Endothelial cell of umbilical vein (primary cell): ENCODE measurements around the gene ANKRD60. TPM values are rescaled to one million over a fixed set of nuclear protein-coding genes. Genes with fewer than 3 reads are reported as not detected.

Source experiments
- BruUV-seq: library from RNA; stranded (reverse); fragments of 400-500 nt; replicated peaks from 2 replicates; lab custom pipeline; 2021; lab: Mats Ljungman, UMichigan
- CTCF ChIA-PET: fragments of 300-600, 350-600 bp; sonication (Branson Sonifier 250); formaldehyde crosslinking; loops from one replicate; lab custom pipeline; 2021; ENCODE audit warnings: antibody characterized with exemption, inconsistent platforms; lab: Charles Lee
- POLR2A ChIA-PET: fragments of 300-600, 350-600 bp; sonication (Branson Sonifier 250); formaldehyde crosslinking; loops from one replicate; lab custom pipeline; 2021; ENCODE audit warnings: antibody characterized with exemption, inconsistent platforms; lab: Charles Lee
- DNase-seq: peaks from one replicate; pipeline ENCODE4 v3.0.0-alpha.2; 2011; ENCODE audit warnings: low read depth, low spot score
- FAIRE-seq: peaks from 2 replicates; lab custom pipeline; 2011; peaks lifted over from hg19 to GRCh38; lab: Jason Lieb, UNC
- H2AFZ ChIP-seq: 2 replicates; pipeline ENCODE4 v1.6.0; 2012; ENCODE audit warnings: low read depth, low read length, control low read depth, inconsistent platforms
- H3K27ac ChIP-seq: 2 replicates; pipeline ENCODE4 v1.5.1; 2011; ENCODE audit warnings: low read depth, mild to moderate bottlenecking, control low read depth, low read length, moderate library complexity; ENCODE audit not compliant: insufficient read depth
- H3K27me3 ChIP-seq, 2 experiments: 2 replicates each; pipeline versions ENCODE4 v1.6.0 to v1.6.1; 2011; ENCODE audit warnings: low read length in 2 of 2, mixed read lengths in 1 of 2; ENCODE audit not compliant: control insufficient read depth in 2 of 2, insufficient read depth in 2 of 2
- H3K36me3 ChIP-seq, 2 experiments: 2 replicates in 1 of 2; 3 replicates in 1 of 2; pipeline ENCODE4 v1.5.1; 2011; ENCODE audit warnings: low read length in 2 of 2, mild to moderate bottlenecking in 1 of 2, moderate library complexity in 1 of 2; ENCODE audit not compliant: control insufficient read depth in 2 of 2, insufficient read depth in 2 of 2; ENCODE audit errors: extremely low read depth in 1 of 2
- H3K4me1 ChIP-seq: 3 replicates; pipeline ENCODE4 v1.5.1; 2011; ENCODE audit warnings: mild to moderate bottlenecking, low read length; ENCODE audit not compliant: control insufficient read depth, insufficient read depth; ENCODE audit errors: extremely low read depth
- H3K4me2 ChIP-seq: 2 replicates; pipeline ENCODE4 v1.6.1; 2011; ENCODE audit warnings: low read length, control low read depth, mixed read lengths; ENCODE audit not compliant: insufficient read depth
- H3K4me3 ChIP-seq, 3 experiments: fragments of 200-600 bp in 1 of 3; sonication (generic), shearing (Covaris generic) in 1 of 3; replicated peaks in 1 of 3; 2 replicates each; pipeline ENCODE4 v1.5.1; 2011 to 2016; ENCODE audit warnings: control low read depth in 3 of 3, low read length in 3 of 3, mild to moderate bottlenecking in 2 of 3, inconsistent platforms in 1 of 3, low read depth in 1 of 3, moderate library complexity in 1 of 3; ENCODE audit not compliant: insufficient read depth in 1 of 3
- H3K79me2 ChIP-seq: 2 replicates; pipeline ENCODE4 v1.6.0; 2012; ENCODE audit warnings: low read length, inconsistent platforms; ENCODE audit not compliant: control insufficient read depth, insufficient read depth
- H3K9ac ChIP-seq: replicated peaks from 2 replicates; pipeline ENCODE3; 2011; ENCODE audit warnings: low read length, control low read depth; ENCODE audit not compliant: insufficient read depth; ENCODE audit errors: extremely low read depth
- H3K9me1 ChIP-seq: replicated peaks from 3 replicates; pipeline ENCODE4 v1.6.0; 2011; ENCODE audit warnings: mild to moderate bottlenecking, low read length; ENCODE audit not compliant: control insufficient read depth, insufficient read depth; ENCODE audit errors: extremely low read depth
- H3K9me3 ChIP-seq: replicated peaks from 2 replicates; pipeline ENCODE4 v1.5.1; 2012; ENCODE audit warnings: low read length, inconsistent platforms; ENCODE audit not compliant: control insufficient read depth, insufficient read depth
- H4K20me1 ChIP-seq: replicated peaks from 2 replicates; pipeline ENCODE3; 2011; ENCODE audit warnings: mild to moderate bottlenecking, low read length; ENCODE audit not compliant: control insufficient read depth, insufficient read depth; ENCODE audit errors: extremely low read depth
- CTCF ChIP-seq, 2 donors: IDR thresholded peaks; 1 replicate in 1 of 2; 2 replicates in 1 of 2; pipeline ENCODE4 v1.5.1; 2011; ENCODE audit warnings: low read length in 2 of 2, mild to moderate bottlenecking in 2 of 2, moderate library complexity in 2 of 2, control low read depth in 1 of 2, inconsistent platforms in 1 of 2, low read depth in 1 of 2; ENCODE audit not compliant: insufficient read depth in 1 of 2; ENCODE audit errors: extremely low read depth in 1 of 2
- FOS ChIP-seq: IDR thresholded peaks from 2 replicates; pipeline ENCODE4 v1.6.1; 2011; ENCODE audit warnings: mild to moderate bottlenecking, low read length, moderate library complexity, borderline replicate concordance; ENCODE audit not compliant: insufficient read depth
- GATA2 ChIP-seq: IDR thresholded peaks from 2 replicates; pipeline ENCODE4 v1.7.0; 2011; ENCODE audit warnings: low read depth, mild to moderate bottlenecking, moderate library complexity, mixed read lengths, low read length; ENCODE audit not compliant: insufficient read length, insufficient read depth
- POLR2A ChIP-seq: IDR thresholded peaks from 2 replicates; pipeline ENCODE4 v1.6.1; 2012; ENCODE audit warnings: low read depth, mild to moderate bottlenecking, control low read depth, low read length
- dilution Hi-C: fragments of 300-500 bp; cut with MboI; formaldehyde crosslinking; loops from one replicate; pipeline ENCODE4 v1.15.0; 2019; ENCODE audit warnings: low sequenced_read_pairs; ENCODE audit not compliant: extremely low pct_ligation_motif_present
- intact Hi-C: fragments of 100-400 bp; cut with micrococcal nuclease; formaldehyde crosslinking; loops from one replicate; pipeline ENCODE4 v1.10.0; 2022
- polyA plus RNA-seq, 4 experiments: library from polyadenylated mRNA; depleted of rRNA in 3 of 4; stranded (reverse) in 3 of 4; unstranded in 1 of 4; fragments of >200 nt; gene quantifications; 2 replicates each; pipeline versions ENCODE4 v1.2.1 to v1.2.3, GENCODE V29; 2011 to 2012; ENCODE audit warnings: missing spikeins in 1 of 4
- total RNA-seq: library from RNA; stranded (reverse); gene quantifications from 2 replicates; pipeline ENCODE4 v1.2.3, GENCODE V29; 2021
- TF ChIP-seq, protein P1 (sequence below): IDR thresholded peaks from 2 replicates; pipeline ENCODE4 v1.6.1; 2011; ENCODE audit not compliant: insufficient read depth, insufficient read length

ANKRD60 gene
- total and polyA plus RNA-seq, 2 donors (not counting 3 experiments of a cell fraction or from before 2014, with no cell fraction given): not detected

DNA sequence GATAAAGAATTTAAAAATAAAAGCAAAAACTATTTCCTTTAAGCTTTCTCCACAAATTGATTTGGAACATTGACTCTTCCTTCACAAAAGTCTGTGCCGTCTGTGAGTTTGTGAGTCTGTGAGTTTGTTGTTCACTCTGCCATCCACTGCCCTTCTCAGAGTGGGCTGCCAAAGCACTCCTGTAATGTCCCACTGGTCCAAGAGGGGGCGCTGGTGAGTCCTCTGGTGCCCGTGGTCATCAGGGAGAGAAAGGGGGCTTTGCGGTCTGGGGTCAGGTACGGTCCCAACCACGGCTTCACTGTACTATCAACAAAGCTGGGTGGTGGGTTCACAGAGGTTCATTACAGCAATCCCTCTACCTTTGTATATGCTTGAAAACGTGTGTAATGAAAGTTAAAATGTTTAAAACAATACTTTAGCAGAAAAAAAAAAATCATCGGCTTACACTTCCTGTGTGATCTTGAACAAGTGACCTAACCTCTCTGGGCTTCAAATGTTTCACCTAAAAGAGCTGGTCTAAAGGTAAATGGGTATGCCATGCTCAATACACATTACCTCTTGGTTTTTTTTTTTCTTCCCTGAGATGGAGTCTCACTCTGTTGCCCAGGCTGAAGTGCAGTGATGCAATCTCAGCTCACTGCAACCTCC is 5.6 kb upstream of the ANKRD60 start:
- Histone ChIP-seq H3K36me3 (peaks cover 5 to 13% of the 10 kb centered on the region in 2 experiments), H3K27ac (no peak overlapping the region), H3K9ac (no peak overlapping the region), H3K4me2 (no peak overlapping the region), H4K20me1 (no peaks in the 10 kb centered on the region), H3K4me1 (peaks cover 17% of the 10 kb centered on the region), H3K4me3 (no peak overlapping the region), H2AFZ (no peak overlapping the region), H3K9me1 (no peaks in the 10 kb centered on the region), H3K9me3 (no peaks in the 10 kb centered on the region), H3K79me2 (no peaks in the 10 kb centered on the region), H3K27me3 (peaks cover 4 to 6% of the 10 kb centered on the region in 2 experiments)
- dilution Hi-C loops: loop anchor here (25.0 kb wide), 3 partner anchors 228 to 603 kb away; partner anchors contain the start of gene STX16
- DNase-seq (peak; percentile 41), FAIRE-seq (peak; percentile 15)
- POLR2A ChIA-PET: no interaction called here
- CTCF ChIA-PET: interaction anchor here (0.8 to 1.4 kb wide), 5 partner anchors 9 to 317 kb away, joined by 3 to 8 read pairs (median 3); no protein-coding TSS in a partner anchor
- intact Hi-C loops: loop anchor here (10.0 kb wide), 2 partner anchors 621 to 991 kb away; partner anchors contain the start of genes GNAS and GNAS-AS1
- no TSS peak for BruUV-seq
- peak; percentile 84 to 92 for TF ChIP-seq CTCF (IDR thresholded peaks at IDR 0.05; ENCODE audit: extremely low read depth in 1 of 2, insufficient read depth in 1 of 2, low read depth in 1 of 2, low read length in 2 of 2)
- TF ChIP-seq POLR2A: no peak

DNA sequence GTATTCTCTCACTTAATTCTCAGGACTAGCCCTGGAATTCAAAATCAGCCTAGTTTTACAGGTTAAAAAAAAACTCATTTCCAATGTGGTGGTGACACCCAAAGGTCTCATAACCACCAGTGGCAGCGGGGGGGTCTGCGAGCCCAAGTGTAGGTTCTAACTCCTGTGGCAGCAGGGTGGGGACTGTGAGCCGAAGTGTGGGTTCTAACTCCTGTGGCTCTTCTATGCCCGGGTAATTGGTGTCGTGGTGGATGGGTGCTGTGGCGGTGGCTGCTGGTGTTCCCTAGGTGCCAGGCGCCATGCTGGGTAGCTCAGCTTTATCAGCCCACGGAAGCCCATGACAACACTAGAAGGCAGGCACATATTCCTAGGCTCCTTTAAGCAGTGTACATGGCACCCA is 4.9 kb upstream of the ANKRD60 start:
- no peak overlapping the region for H3K9ac ChIP-seq
- intact Hi-C loops: loop anchor here (10.0 kb wide), 2 partner anchors 621 to 991 kb away; partner anchors contain the start of genes GNAS and GNAS-AS1
- no peaks in the 10 kb centered on the region for H3K9me1 ChIP-seq
- no peaks in the 10 kb centered on the region for H3K79me2 ChIP-seq
- peaks cover 20% of the 10 kb centered on the region for H3K4me1 ChIP-seq
- no peaks in the 10 kb centered on the region for H3K9me3 ChIP-seq
- no peaks in the 10 kb centered on the region for H4K20me1 ChIP-seq
- H3K36me3 ChIP-seq: peaks cover 5 to 13% of the 10 kb centered on the region in 2 experiments
- H3K4me2 ChIP-seq: no peak overlapping the region
- peaks cover 7 to 10% of the 10 kb centered on the region in 2 experiments for H3K27me3 ChIP-seq
- H2AFZ ChIP-seq: no peak overlapping the region
- DNase-seq (no peak), FAIRE-seq (no peak)
- no peak overlapping the region for H3K4me3 ChIP-seq
- ChIA-PET POLR2A (no interaction called here), CTCF (no interaction called here)
- no peak for TF ChIP-seq CTCF (IDR thresholded peaks at IDR 0.05; ENCODE audit: extremely low read depth in 1 of 2, insufficient read depth in 1 of 2, low read depth in 1 of 2, low read length in 2 of 2)
- no peak for TF ChIP-seq GATA2
- TF ChIP-seq POLR2A: no peak
- TF ChIP-seq FOS: no peak
- TF ChIP-seq, protein P1, sequence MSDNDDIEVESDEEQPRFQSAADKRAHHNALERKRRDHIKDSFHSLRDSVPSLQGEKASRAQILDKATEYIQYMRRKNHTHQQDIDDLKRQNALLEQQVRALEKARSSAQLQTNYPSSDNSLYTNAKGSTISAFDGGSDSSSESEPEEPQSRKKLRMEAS: no peak
- no TSS peak for BruUV-seq
- H3K27ac ChIP-seq: no peak overlapping the region
- dilution Hi-C loops: loop anchor here (25.0 kb wide), 3 partner anchors 229 to 604 kb away; partner anchors contain the start of gene STX16
